A673 (cell line): ENCODE measurements around the gene BHLHE23. TPM values are rescaled to one million over a fixed set of nuclear protein-coding genes. Genes with fewer than 3 reads are reported as not detected.

ENCODE experiments used
- BruUV-seq: library from RNA; stranded (reverse); fragments of 400-500 nt; replicated peaks from 2 replicates; lab custom pipeline; 2021; lab: Mats Ljungman, UMichigan
- CTCF ChIA-PET: fragments of 300-600 bp; sonication (Branson Sonifier 250); formaldehyde crosslinking; loops from one replicate; lab custom pipeline; 2022; ENCODE audit warnings: antibody characterized with exemption; lab: Charles Lee
- POLR2A ChIA-PET: fragments of 300-600 bp; sonication (Branson Sonifier 250); formaldehyde crosslinking; loops from one replicate; lab custom pipeline; 2022; ENCODE audit warnings: antibody characterized with exemption; ENCODE audit not compliant: low non-redundant PET; lab: Charles Lee
- DNase-seq: peaks from one replicate; pipeline ENCODE4 v3.0.0-alpha.2; 2015; ENCODE audit warnings: low spot score
- H3K27ac ChIP-seq: fragments of 200-600 bp; sonication (generic); 2 replicates; pipeline ENCODE4 v1.5.1; 2016; ENCODE audit warnings: mixed run types, low read depth, mild to moderate bottlenecking, mixed read lengths, antibody characterized with exemption, low read length; ENCODE audit not compliant: poor library complexity, severe bottlenecking
- H3K27me3 ChIP-seq: fragments of 200-600 bp; sonication (generic); replicated peaks from 2 replicates; pipeline ENCODE4 v1.6.1; 2017; ENCODE audit warnings: mixed run types, low read depth, mild to moderate bottlenecking, mixed read lengths, antibody characterized with exemption, low read length; ENCODE audit not compliant: insufficient read depth, poor library complexity
- H3K36me3 ChIP-seq: fragments of 200-600 bp; sonication (generic); 2 replicates; pipeline ENCODE4 v1.6.1; 2016; ENCODE audit warnings: mixed run types, mild to moderate bottlenecking, mixed read lengths, antibody characterized with exemption, low read length; ENCODE audit not compliant: insufficient read depth, poor library complexity, severe bottlenecking
- H3K4me1 ChIP-seq: fragments of 200-600 bp; sonication (generic); 2 replicates; pipeline ENCODE4 v1.6.1; 2017; ENCODE audit warnings: mixed run types, mild to moderate bottlenecking, mixed read lengths, antibody characterized with exemption, low read length; ENCODE audit not compliant: insufficient read depth, poor library complexity, severe bottlenecking
- H3K4me3 ChIP-seq: fragments of 200-600 bp; sonication (generic); 2 replicates; pipeline ENCODE4 v1.5.1; 2016; ENCODE audit warnings: low read depth, mixed run types, mild to moderate bottlenecking, mixed read lengths, low read length; ENCODE audit not compliant: poor library complexity, severe bottlenecking
- H3K9me3 ChIP-seq: fragments of 200-600 bp; sonication (generic); 2 replicates; pipeline ENCODE4 v1.6.1; 2016; ENCODE audit warnings: mixed run types, low read depth, mild to moderate bottlenecking, mixed read lengths, antibody characterized with exemption, low read length; ENCODE audit not compliant: poor library complexity, severe bottlenecking
- CTCF ChIP-seq: fragments of 300-800, 200-600 bp; sonication (generic); conservative IDR thresholded peaks from 2 replicates; pipeline ENCODE4 v1.5.1; 2017; ENCODE audit warnings: low read depth, mild to moderate bottlenecking, antibody characterized with exemption, low read length, moderate library complexity, mixed read lengths
- EZH2 ChIP-seq: fragments of 200-600 bp; sonication (generic); IDR thresholded peaks from 2 replicates; pipeline ENCODE4 v1.6.1; 2017; ENCODE audit warnings: borderline replicate concordance, low read depth, mild to moderate bottlenecking, mixed read lengths, antibody characterized with exemption, low read length; ENCODE audit not compliant: poor library complexity, severe bottlenecking
- intact Hi-C: fragments of 100-400 bp; cut with micrococcal nuclease; formaldehyde crosslinking; loops from one replicate; pipeline ENCODE4 v1.10.0; 2022; ENCODE audit not compliant: unreplicated experiment
- total RNA-seq: library from RNA; stranded (reverse); gene quantifications from 2 replicates; pipeline ENCODE4 v1.2.3, GENCODE V29; 2021

The BHLHE23 gene
- total RNA-seq, 1 experiment from 2014 or later, result not detected

GRCh38 chr20:63031251-63032014, 24.7 kb upstream of the BHLHE23 start:
- no TSS peak for BruUV-seq
- intact Hi-C loops, result no loop called here
- CTCF ChIA-PET, result no interaction called here
- DNase-seq, result no peak
- no peaks in the 10 kb centered on the region for H3K36me3 ChIP-seq
- H3K27ac ChIP-seq, result no peak overlapping the region
- H3K9me3 ChIP-seq, result no peaks in the 10 kb centered on the region
- no peak overlapping the region for H3K4me3 ChIP-seq
- POLR2A ChIA-PET, result no interaction called here
- H3K27me3 ChIP-seq, result no peaks in the 10 kb centered on the region
- TF ChIP-seq EZH2 (no peak), CTCF (no peak)
- H3K4me1 ChIP-seq, result peaks cover under 1% of the 10 kb centered on the region

- POLR2A ChIA-PET, result no interaction called here
- CTCF ChIA-PET, result no interaction called here
- no peak overlapping the region for H3K4me3 ChIP-seq
- intact Hi-C loops, result no loop called here
- H3K27me3 ChIP-seq, result no peaks in the 10 kb centered on the region
- no peak for DNase-seq
- no TSS peak for BruUV-seq
- no peaks in the 10 kb centered on the region for H3K9me3 ChIP-seq
- H3K36me3 ChIP-seq, result no peaks in the 10 kb centered on the region
- peaks cover 13% of the 10 kb centered on the region for H3K4me1 ChIP-seq
- H3K27ac ChIP-seq, result no peak overlapping the region
- TF ChIP-seq CTCF (no peak), EZH2 (no peak)
These were observed 22.8 kb upstream of the BHLHE23 start for GRCh38 chr20:63029358-63030121.

DNA sequence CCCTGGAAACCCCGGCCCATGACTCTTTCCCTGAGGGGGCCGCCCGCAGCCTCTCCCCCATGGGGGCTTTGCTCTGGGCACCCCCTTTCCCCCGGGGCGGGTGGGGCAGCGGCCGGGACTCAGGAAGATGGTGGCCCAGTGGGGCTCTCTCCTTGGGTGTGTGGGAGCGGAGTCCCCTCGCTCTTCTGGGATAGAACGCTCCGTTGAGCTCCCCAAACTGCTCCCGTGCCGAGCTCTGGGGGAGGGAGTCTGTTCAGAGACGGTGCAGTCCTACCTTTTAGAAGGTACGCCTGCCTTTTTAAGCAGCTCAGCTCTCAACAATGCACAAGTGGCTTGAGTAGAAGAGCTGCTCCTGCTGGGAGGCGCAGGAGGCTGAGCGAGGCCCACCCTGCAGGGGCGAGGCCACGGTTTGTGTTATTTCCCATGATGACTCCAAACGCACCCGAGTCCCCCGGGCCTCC, 21.7 kb upstream of the BHLHE23 start:
- TF ChIP-seq EZH2 (no peak), CTCF (no peak)
- no peak overlapping the region for H3K4me3 ChIP-seq
- H3K9me3 ChIP-seq, result no peaks in the 10 kb centered on the region
- no peaks in the 10 kb centered on the region for H3K36me3 ChIP-seq
- peaks cover 13% of the 10 kb centered on the region for H3K4me1 ChIP-seq
- intact Hi-C loops, result no loop called here
- POLR2A ChIA-PET, result no interaction called here
- CTCF ChIA-PET, result interaction anchor here (0.5 kb wide), 1 partner anchor 22 kb away, joined by 3 read pairs; the partner anchor contains the start of gene BHLHE23
- no peaks in the 10 kb centered on the region for H3K27me3 ChIP-seq
- no TSS peak for BruUV-seq
- DNase-seq, result no peak
- H3K27ac ChIP-seq, result no peak overlapping the region
